HG03066 (cell line): ENCODE measurements around the gene LCN10.
"Not testable (repeated sequence)": the region's sequence is repeated elsewhere in the genome, so short reads cannot be mapped to it uniquely, and the experiment has no call there.

ENCODE experiments used
- ATAC-seq: cut with Tn5 transposase; IDR thresholded peaks from one replicate; pipeline ENCODE4 v1.9.1; 2021; ENCODE audit warnings: low read depth; ENCODE audit not compliant: unreplicated experiment

The LCN10 gene

GRCh38 chr9:136755302-136756133, 12.8 kb upstream of the LCN10 start:
- not testable (repeated sequence) for ATAC-seq

- ATAC-seq: no peak
Measured at GRCh38 chr9:136754626-136755301, 12.0 kb upstream of the LCN10 start.

DNA sequence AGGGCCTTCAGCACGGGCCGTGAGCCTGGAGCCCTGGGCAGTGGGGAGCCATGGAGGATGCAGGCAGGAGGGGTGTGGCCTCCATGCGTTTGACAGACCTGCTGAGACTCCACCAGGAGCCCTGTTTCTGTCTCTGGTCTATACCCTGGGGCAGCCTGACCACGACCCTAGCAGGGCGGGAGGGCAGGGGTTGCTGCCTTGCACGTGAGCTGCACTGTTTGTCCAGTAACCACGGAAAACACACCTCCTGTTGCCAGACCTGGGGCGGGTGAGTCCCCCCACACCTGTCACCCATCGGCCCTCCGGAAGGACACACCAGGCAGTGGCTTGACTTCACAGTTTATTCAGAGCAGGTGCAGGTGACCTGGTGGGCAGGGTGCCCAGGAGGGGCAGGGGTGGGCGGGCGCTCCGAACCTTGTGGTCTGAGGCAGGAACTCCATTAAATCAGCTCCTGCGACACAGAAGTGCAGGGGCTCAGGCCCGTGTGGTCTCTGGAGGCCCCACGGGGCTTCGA, 11.4 kb upstream of the LCN10 start:
- no peak for ATAC-seq

DNA sequence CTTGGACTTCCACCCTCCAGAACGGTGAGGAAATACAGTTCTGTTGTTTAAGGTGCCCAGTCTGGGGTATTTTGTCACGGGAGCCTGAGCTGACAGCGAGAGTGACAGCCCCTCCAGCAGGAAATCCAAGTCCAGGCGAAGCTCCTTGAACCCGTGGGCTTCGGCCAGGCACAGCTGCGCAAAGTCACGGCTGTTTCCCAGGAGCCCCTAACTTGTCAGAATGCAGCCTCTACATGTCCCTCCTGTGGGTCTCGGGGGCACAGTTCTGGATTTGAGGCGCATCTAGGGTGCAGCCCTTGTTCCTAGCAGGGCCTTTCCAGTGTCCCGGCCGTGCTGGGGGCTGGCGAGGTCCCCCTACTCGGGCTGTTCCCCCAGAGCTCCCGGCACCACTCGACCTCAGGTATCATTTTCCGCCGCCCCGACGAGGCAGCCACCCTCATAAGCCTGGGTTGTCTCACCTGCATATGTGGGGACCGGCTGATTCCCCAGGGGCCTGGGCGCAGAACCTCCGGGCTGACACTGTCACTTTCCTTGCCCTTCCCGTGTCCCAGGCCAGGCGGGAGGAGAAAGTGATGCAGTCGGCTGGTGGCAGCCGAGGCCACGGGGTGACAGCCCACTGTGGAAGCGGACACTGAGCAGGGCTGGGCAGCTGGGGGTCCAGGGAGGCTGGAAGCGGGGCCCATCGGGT, 10.8 kb upstream of the LCN10 start:
- no peak for ATAC-seq

- no peak for ATAC-seq
Measured at GRCh38 chr9:136751814-136752213, 9.1 kb upstream of the LCN10 start.

- ATAC-seq: no peak
Measured at GRCh38 chr9:136751244-136751643, 8.5 kb upstream of the LCN10 start.

DNA sequence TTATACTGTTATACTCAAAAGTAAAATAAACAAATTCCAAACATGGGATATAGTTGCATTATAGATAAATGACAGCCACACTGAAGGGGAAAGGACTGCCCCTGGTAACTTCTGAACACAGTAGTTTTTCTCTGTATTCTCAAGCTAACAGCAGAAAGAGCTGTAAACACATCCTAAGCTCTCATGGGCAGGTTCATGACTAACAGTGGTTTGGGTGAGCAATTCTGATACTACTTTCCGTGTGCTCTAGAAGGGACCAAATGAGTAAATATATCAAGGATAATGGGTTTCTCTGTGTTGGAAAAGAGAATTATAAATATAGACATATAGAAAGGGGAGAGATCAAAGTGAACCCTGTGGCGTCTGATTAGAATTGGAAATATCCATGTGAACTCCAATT, 7.8 kb upstream of the LCN10 start:
- ATAC-seq: no peak

GRCh38 chr9:136748666-136749611, 6.2 kb upstream of the LCN10 start:
- no peak for ATAC-seq

- no peak for ATAC-seq
Measured at GRCh38 chr9:136748201-136748600, 5.5 kb upstream of the LCN10 start, which contains the start of gene LCN6. Gene LCN6 (minus strand): TSS chr9:136748525. CDS start chr9:136748483, 42 bp downstream.

DNA sequence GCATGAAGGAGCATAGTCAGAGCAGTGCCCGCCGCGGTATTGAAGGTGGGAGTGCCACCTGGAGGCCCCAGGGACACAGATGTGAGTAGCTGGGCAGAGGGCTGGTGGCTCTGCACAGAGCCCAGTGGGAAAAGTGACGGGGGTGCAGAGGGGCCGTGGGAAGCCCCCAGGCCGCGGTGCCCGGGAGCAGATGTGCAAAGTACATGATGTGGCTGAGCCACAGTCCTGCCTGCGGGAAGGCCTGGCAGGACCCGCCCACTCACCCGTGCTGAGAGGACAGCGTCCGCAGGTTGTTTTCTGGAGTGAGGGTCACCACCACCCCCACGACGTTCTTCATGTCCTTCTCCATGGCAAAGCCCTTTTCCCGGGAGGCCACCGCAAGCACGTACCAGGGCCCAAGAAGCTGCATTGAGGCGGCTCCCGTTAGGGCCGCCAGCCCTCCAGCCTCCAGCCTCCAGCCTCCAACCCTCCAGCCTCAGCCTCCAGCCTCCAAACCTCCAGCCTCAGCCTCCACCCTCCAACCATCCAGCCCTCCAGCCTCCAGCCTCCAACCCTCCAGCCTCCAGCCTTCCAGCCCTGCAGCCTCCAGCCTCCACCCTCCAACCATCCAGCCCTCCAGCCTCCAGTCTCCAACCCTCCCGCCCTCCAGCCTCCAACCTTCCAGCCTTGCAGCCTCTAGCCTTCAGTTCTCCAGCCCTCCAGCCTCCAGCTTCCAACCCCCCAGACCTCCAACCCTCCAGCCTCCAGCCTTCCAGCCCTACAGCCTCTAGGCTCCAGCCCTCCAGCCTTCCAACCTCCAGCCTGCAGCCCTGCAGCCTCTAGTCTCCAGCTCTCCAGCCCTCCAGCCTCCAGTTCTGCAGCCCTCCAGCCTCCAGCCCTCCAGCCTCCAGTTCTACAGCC, 4.7 kb upstream of the LCN10 start:
- no peak for ATAC-seq

DNA sequence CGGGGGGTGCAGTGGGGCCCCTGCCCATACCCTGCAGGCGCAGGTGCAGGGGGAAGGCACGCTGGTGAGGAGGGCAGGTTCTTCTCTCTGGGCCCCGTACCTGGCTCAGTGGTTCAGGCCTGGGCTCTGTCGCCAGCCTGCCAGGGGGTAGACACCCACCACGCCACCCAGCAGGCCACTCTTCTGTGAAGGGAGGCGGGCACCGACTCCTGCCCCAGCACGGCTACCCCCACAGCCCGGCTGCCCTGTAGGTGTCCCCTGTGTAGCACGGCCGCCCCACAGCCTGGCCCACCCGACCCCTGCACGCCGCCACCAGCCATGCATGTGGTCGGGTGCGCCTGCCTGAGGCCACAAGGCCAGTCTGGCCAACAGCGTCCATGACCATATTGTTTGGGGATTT, 3.9 kb upstream of the LCN10 start:
- ATAC-seq: no peak

- ATAC-seq: no peak
Measured at GRCh38 chr9:136746155-136746490, 3.4 kb upstream of the LCN10 start.

GRCh38 chr9:136745389-136746154, 2.8 kb upstream of the LCN10 start:
- no peak for ATAC-seq

GRCh38 chr9:136744773-136745172, 2.0 kb upstream of the LCN10 start:
- no peak for ATAC-seq

DNA sequence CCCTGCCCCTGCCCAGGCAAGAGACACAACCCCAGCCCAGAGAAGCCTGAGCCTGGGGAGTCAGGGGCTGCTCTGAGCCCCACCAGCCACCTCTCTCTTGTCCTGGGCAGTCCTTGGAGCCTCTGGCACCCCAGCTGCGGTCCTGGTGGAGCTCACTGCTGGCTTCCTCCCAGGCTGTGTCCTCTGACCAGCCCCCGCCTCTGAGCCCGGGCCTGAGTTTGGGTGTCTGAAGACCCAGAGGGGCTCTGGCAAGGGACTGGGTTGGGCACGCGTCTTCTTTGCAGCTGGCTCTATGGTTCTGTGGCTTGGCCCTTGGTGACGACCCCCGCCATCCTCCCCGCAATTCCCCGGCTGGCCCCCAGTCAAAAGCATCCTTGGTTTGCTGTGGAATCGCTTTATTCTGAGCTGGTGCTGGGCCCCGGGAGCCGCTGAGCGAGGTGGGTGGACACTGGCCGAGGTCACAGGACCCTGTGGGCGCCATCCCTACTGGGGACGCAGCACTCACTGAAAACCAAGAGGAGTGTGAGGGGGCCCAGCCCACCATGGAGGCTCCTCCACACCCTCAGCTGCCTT, 985 bp upstream of the LCN10 start:
- ATAC-seq: no peak

- no peak for ATAC-seq
Measured at GRCh38 chr9:136741883-136742571, 713 bp downstream of the LCN10 start.
